ENCODE results near the gene SMARCAL1.

DNA sequence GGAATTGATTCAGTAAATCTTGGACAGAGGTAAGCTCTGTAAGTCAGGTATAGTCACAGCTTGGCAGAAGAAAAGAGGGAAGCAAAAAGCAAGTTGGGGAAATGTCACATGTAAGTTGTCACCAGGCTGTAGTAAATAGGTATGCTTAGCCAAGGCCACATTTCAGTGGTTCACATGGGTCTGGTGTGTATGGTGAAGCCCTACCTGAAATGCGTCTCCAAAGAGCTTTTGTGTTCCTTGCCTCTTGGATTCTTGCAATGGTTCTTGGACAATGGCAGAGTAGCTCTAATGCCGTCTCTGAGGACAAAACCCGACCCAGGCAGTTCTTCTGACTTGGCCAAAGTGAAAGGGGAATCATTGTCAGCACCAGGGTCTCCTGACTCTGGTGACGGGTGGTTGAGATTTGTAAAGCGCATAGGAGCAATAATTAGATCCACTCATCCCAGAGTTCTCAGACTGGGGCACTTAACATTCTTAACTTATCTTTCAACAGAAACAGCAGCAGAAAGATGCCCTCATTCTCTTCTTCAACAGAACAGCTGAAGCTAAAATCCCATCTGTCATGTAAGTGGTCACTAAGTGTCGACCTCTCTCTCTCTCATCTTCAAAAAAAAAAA, 51.9 kb downstream of the SMARCAL1 start:
- TF ChIP-seq POLR2A (IDR thresholded peaks at IDR 0.05), result no peak
- TF ChIP-seq, protein P1, sequence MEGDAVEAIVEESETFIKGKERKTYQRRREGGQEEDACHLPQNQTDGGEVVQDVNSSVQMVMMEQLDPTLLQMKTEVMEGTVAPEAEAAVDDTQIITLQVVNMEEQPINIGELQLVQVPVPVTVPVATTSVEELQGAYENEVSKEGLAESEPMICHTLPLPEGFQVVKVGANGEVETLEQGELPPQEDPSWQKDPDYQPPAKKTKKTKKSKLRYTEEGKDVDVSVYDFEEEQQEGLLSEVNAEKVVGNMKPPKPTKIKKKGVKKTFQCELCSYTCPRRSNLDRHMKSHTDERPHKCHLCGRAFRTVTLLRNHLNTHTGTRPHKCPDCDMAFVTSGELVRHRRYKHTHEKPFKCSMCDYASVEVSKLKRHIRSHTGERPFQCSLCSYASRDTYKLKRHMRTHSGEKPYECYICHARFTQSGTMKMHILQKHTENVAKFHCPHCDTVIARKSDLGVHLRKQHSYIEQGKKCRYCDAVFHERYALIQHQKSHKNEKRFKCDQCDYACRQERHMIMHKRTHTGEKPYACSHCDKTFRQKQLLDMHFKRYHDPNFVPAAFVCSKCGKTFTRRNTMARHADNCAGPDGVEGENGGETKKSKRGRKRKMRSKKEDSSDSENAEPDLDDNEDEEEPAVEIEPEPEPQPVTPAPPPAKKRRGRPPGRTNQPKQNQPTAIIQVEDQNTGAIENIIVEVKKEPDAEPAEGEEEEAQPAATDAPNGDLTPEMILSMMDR (IDR thresholded peaks at IDR 0.05), result no peak
